ENCODE data around the gene DCBLD1. TPM values are rescaled to one million over a fixed set of nuclear protein-coding genes. Genes with fewer than 3 reads are reported as not detected.
A peak's percentile ranks its signal among the peaks of the same experiment; 100 is the strongest.

The DCBLD1 gene
- total RNA-seq, 1 experiment from 2014 or later: 69.3 TPM

- H3K36me3 ChIP-seq (ENCODE audit: control insufficient read depth, insufficient read depth, low read length): no peaks in the 10 kb centered on the region
- intact Hi-C loops (cut with micrococcal nuclease; ENCODE audit: unreplicated experiment): loop anchor here (1.0 kb wide), 1 partner anchor 11 kb away; no protein-coding TSS in a partner anchor
- no peaks in the 10 kb centered on the region for H3K27me3 ChIP-seq (replicated peaks; ENCODE audit: control insufficient read depth, insufficient read depth, low read length)
- H3K27ac Mint-ChIP-seq (ENCODE audit: unreplicated experiment): peak overlapping the region; percentile 93
- peaks cover 7% of the 10 kb centered on the region for H3K4me1 ChIP-seq
- peaks cover 15% of the 10 kb centered on the region for H3K4me1 Mint-ChIP-seq (ENCODE audit: low read depth, unreplicated experiment)
- no TSS peak for BruUV-seq (replicated peaks)
- peak; percentile 61 to 73 for DNase-seq
- CTCF ChIA-PET: interaction anchor here (1.3 kb wide), 1 partner anchor 33 kb away, joined by 8 read pairs; no protein-coding TSS in a partner anchor
- H3K9me3 ChIP-seq: no peaks in the 10 kb centered on the region
- H3K4me3 Mint-ChIP-seq (ENCODE audit: unreplicated experiment): peak overlapping the region; percentile 80
- H3K27me3 Mint-ChIP-seq (ENCODE audit: insufficient read depth, unreplicated experiment): no peaks in the 10 kb centered on the region
- H3K36me3 Mint-ChIP-seq (ENCODE audit: insufficient read depth, unreplicated experiment): peaks cover 29% of the 10 kb centered on the region
- POLR2A ChIA-PET: interaction anchor here (0.5 to 1.5 kb wide), 8 partner anchors 14 to 146 kb away, joined by 3 to 8 read pairs (median 4); partner anchors contain the start of gene GOPC
- H3K9me3 Mint-ChIP-seq (ENCODE audit: unreplicated experiment): no peaks in the 10 kb centered on the region
- no peak for TF ChIP-seq CTCF (IDR thresholded peaks at IDR 0.05; ENCODE audit: insufficient read depth in 1 of 2, low read depth in 1 of 2, low read length in 1 of 2, severe bottlenecking in 1 of 2, unreplicated experiment in 1 of 2)
- peak overlapping the region; percentile 91 for H3K4me3 ChIP-seq (ENCODE audit: low read depth, low read length)
Measured at GRCh38 chr6:117483004-117483644, 650 bp downstream of the DCBLD1 start.

- Histone ChIP-seq H3K27me3 (replicated peaks; ENCODE audit: control insufficient read depth, insufficient read depth, low read length) (no peaks in the 10 kb centered on the region), H3K4me3 (ENCODE audit: low read depth, low read length) (peak overlapping the region; percentile 91), H3K36me3 (ENCODE audit: control insufficient read depth, insufficient read depth, low read length) (no peaks in the 10 kb centered on the region), H3K9me3 (no peaks in the 10 kb centered on the region), H3K4me1 (peaks cover 2% of the 10 kb centered on the region)
- DNase-seq: no peak
- intact Hi-C loops (cut with micrococcal nuclease; ENCODE audit: unreplicated experiment): loop anchor here (1.0 kb wide), 1 partner anchor 11 kb away; no protein-coding TSS in a partner anchor
- BruUV-seq (replicated peaks): TSS peak; percentile 19
- peak overlapping the region; percentile 93 for H3K27ac Mint-ChIP-seq (ENCODE audit: unreplicated experiment)
- H3K4me1 Mint-ChIP-seq (ENCODE audit: low read depth, unreplicated experiment): peaks cover 10% of the 10 kb centered on the region
- peaks cover 30% of the 10 kb centered on the region for H3K36me3 Mint-ChIP-seq (ENCODE audit: insufficient read depth, unreplicated experiment)
- POLR2A ChIA-PET: interaction anchor here (0.5 to 1.5 kb wide), 5 partner anchors 13 to 65 kb away, joined by 3 to 8 read pairs (median 4); no protein-coding TSS in a partner anchor
- no peaks in the 10 kb centered on the region for H3K27me3 Mint-ChIP-seq (ENCODE audit: insufficient read depth, unreplicated experiment)
- TF ChIP-seq CTCF (IDR thresholded peaks at IDR 0.05; ENCODE audit: insufficient read depth in 1 of 2, low read depth in 1 of 2, low read length in 1 of 2, severe bottlenecking in 1 of 2, unreplicated experiment in 1 of 2): no peak
- H3K9me3 Mint-ChIP-seq (ENCODE audit: unreplicated experiment): no peaks in the 10 kb centered on the region
- CTCF ChIA-PET: interaction anchor here (1.3 kb wide), 1 partner anchor 34 kb away, joined by 8 read pairs; no protein-coding TSS in a partner anchor
- H3K4me3 Mint-ChIP-seq (ENCODE audit: unreplicated experiment): peak overlapping the region; percentile 80
Measured at GRCh38 chr6:117483645-117484016, 1.2 kb downstream of the DCBLD1 start.

- no peak for DNase-seq
- Histone ChIP-seq H3K4me1 (no peaks in the 10 kb centered on the region; the same call in 1 of the 2 replicates), H3K27me3 (replicated peaks; ENCODE audit: control insufficient read depth, insufficient read depth, low read length) (no peaks in the 10 kb centered on the region), H3K9me3 (no peaks in the 10 kb centered on the region), H3K4me3 (ENCODE audit: low read depth, low read length) (peak overlapping the region; percentile 91), H3K36me3 (ENCODE audit: control insufficient read depth, insufficient read depth, low read length) (no peaks in the 10 kb centered on the region)
- H3K36me3 Mint-ChIP-seq (ENCODE audit: insufficient read depth, unreplicated experiment): peaks cover 33% of the 10 kb centered on the region
- peaks cover 6% of the 10 kb centered on the region for H3K4me1 Mint-ChIP-seq (ENCODE audit: low read depth, unreplicated experiment)
- no peak overlapping the region for H3K27ac Mint-ChIP-seq (ENCODE audit: unreplicated experiment)
- no peaks in the 10 kb centered on the region for H3K9me3 Mint-ChIP-seq (ENCODE audit: unreplicated experiment)
- CTCF ChIA-PET: no interaction called here
- POLR2A ChIA-PET: interaction anchor here (0.5 to 1.2 kb wide), 4 partner anchors 12 to 65 kb away, joined by 3 to 8 read pairs (median 4); no protein-coding TSS in a partner anchor
- intact Hi-C loops (cut with micrococcal nuclease; ENCODE audit: unreplicated experiment): no loop called here
- peak overlapping the region; percentile 80 for H3K4me3 Mint-ChIP-seq (ENCODE audit: unreplicated experiment)
- no peaks in the 10 kb centered on the region for H3K27me3 Mint-ChIP-seq (ENCODE audit: insufficient read depth, unreplicated experiment)
- BruUV-seq (replicated peaks): no TSS peak
- no peak for TF ChIP-seq CTCF (IDR thresholded peaks at IDR 0.05; ENCODE audit: insufficient read depth in 1 of 2, low read depth in 1 of 2, low read length in 1 of 2, severe bottlenecking in 1 of 2, unreplicated experiment in 1 of 2)
Measured at GRCh38 chr6:117484052-117484646, 1.7 kb downstream of the DCBLD1 start.

Measured in Caco-2 (cell line).